PC-3 (cell line): ENCODE results near the gene CYB5R3. TPM values are rescaled to one million over a fixed set of nuclear protein-coding genes. Genes with fewer than 3 reads are reported as not detected.

Experiments used
- ATAC-seq: fragments of 200-7000 bp; cut with Tn5 transposase; 2 replicates; pipeline ENCODE4 v1.9.1; 2020; ENCODE audit warnings: mild to moderate bottlenecking, moderate library complexity
- BruUV-seq: library from RNA; stranded (reverse); fragments of 400-500 nt; replicated peaks from 2 replicates; lab custom pipeline; 2021; lab: Mats Ljungman, UMichigan
- CTCF ChIA-PET: fragments of 300-600 bp; sonication (Branson Sonifier 250); formaldehyde crosslinking; loops from one replicate; lab custom pipeline; 2022; ENCODE audit warnings: antibody characterized with exemption; lab: Charles Lee
- POLR2A ChIA-PET: fragments of 300-600 bp; sonication (Branson Sonifier 250); formaldehyde crosslinking; loops from one replicate; lab custom pipeline; 2022; ENCODE audit warnings: antibody characterized with exemption; ENCODE audit not compliant: unreplicated experiment; lab: Charles Lee
- DNase-seq: peaks from one replicate; pipeline ENCODE4 v3.0.0-alpha.2; 2015
- H2AFZ ChIP-seq: fragments of 300-600 bp; sonication (generic); 2 replicates; pipeline ENCODE4 v1.6.0; 2016; ENCODE audit warnings: antibody characterized with exemption, low read length
- H3F3A ChIP-seq: fragments of 300-600 bp; sonication (generic); one replicate; pipeline ENCODE4 v1.6.0; 2017; ENCODE audit warnings: antibody characterized with exemption, low read length, control low read depth, mild to moderate bottlenecking; ENCODE audit not compliant: unreplicated experiment
- H3K27ac ChIP-seq: fragments of 300-600 bp; sonication (generic); 2 replicates; pipeline ENCODE4 v1.5.1; 2016; ENCODE audit warnings: mild to moderate bottlenecking, low read length
- H3K27me3 ChIP-seq: fragments of 300-600 bp; sonication (generic); 2 replicates; pipeline ENCODE4 v1.6.1; 2016; ENCODE audit warnings: low read length, mixed read lengths
- H3K36me3 ChIP-seq: fragments of 300-600 bp; sonication (generic); 2 replicates; pipeline ENCODE4 v1.6.1; 2016; ENCODE audit warnings: low read depth, mixed run types, low read length, mixed read lengths
- H3K4me1 ChIP-seq: fragments of 300-600 bp; sonication (generic); 2 replicates; pipeline ENCODE4 v1.5.1; 2016; ENCODE audit warnings: low read length; ENCODE audit not compliant: insufficient read depth
- H3K4me2 ChIP-seq: fragments of 300-600 bp; sonication (generic); 2 replicates; pipeline ENCODE4 v1.6.0; 2016; ENCODE audit warnings: low read length
- H3K4me3 ChIP-seq: fragments of 300-600 bp; sonication (generic); 2 replicates; pipeline ENCODE4 v1.5.1; 2016; ENCODE audit warnings: mild to moderate bottlenecking, low read length, mixed read lengths
- H3K79me2 ChIP-seq: fragments of 300-600 bp; sonication (generic); 2 replicates; pipeline ENCODE4 v1.6.1; 2017; ENCODE audit warnings: low read length, mixed read lengths
- H3K9ac ChIP-seq: fragments of 300-600 bp; sonication (generic); 2 replicates; pipeline ENCODE4 v1.6.0; 2016; ENCODE audit warnings: mild to moderate bottlenecking, low read length
- H3K9me2 ChIP-seq: fragments of 300-600 bp; sonication (generic); replicated peaks from 2 replicates; pipeline ENCODE4 v1.6.1; 2016; ENCODE audit warnings: mixed run types, low read length, mixed read lengths
- H3K9me3 ChIP-seq: fragments of 300-600 bp; sonication (generic); 2 replicates; pipeline ENCODE4 v1.6.1; 2016; ENCODE audit warnings: low read length, mixed read lengths
- H4K20me1 ChIP-seq: fragments of 300-600 bp; sonication (generic); 2 replicates; pipeline ENCODE4 v1.6.1; 2016; ENCODE audit warnings: low read length, mixed read lengths
- EZH2 ChIP-seq: fragments of 300-600 bp; sonication (generic); IDR thresholded peaks from one replicate; pipeline ENCODE4 v1.6.1; 2017; ENCODE audit warnings: antibody characterized with exemption, mild to moderate bottlenecking, low read length; ENCODE audit not compliant: unreplicated experiment
- EZH2phosphoT487 ChIP-seq: fragments of 300-600 bp; sonication (generic); IDR thresholded peaks from 2 replicates; pipeline ENCODE4 v1.6.1; 2018; ENCODE audit warnings: mild to moderate bottlenecking, antibody characterized with exemption, low read length, borderline replicate concordance
- intact Hi-C: fragments of 100-400 bp; cut with micrococcal nuclease; formaldehyde crosslinking; loops from 2 replicates; pipeline ENCODE4 v1.9.0; 2023
- total RNA-seq: library from RNA; depleted of rRNA; stranded (reverse); fragments of >200 nt; gene quantifications from 2 replicates; pipeline ENCODE4 v1.2.3, GENCODE V29; 2014
- TF ChIP-seq, protein P1 (sequence below): fragments of 300-600 bp; sonication (generic); conservative IDR thresholded peaks from 2 replicates; pipeline ENCODE4 v1.5.1; 2017; ENCODE audit warnings: antibody characterized with exemption, low read depth, mild to moderate bottlenecking, low read length

CYB5R3 gene
- total RNA-seq, 1 experiment from 2014 or later = 73.3 TPM

DNA sequence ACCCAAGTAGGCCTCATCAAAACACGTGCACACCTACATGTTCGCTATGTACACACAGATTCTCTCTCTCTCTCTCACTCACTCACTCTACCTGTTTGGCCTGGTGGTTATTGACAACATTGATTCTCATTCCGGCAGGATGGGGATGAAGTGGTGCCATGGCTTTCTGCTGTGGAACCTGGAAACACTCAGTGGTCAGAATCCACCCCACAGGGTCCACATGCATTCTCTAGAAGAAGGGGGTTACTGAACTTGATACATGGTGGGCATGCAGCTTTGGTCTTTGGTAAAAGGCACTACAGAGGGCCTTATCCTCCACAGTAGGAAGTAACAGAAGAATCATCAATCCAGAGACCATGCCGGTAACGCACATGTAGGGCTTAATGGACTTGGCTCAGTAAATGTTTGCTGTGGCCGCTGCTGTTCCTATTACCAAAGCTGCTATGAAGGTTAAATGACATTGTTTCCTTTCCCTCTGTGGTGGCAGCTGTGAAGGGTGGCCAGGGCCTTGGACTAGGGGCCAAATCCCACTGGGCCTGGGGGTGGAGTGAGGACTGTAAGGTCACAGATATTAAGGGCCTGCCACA, 47.2 kb downstream of the CYB5R3 start:
- no peaks in the 10 kb centered on the region for H3K27me3 ChIP-seq
- H3K4me3 ChIP-seq = no peak overlapping the region
- DNase-seq (no peak), ATAC-seq (no peak)
- no peak overlapping the region for H3K4me2 ChIP-seq
- no peaks in the 10 kb centered on the region for H3K9me2 ChIP-seq
- intact Hi-C loops = no loop called here
- H3K27ac ChIP-seq = no peak overlapping the region
- H3K79me2 ChIP-seq = peaks cover 35% of the 10 kb centered on the region
- POLR2A ChIA-PET = no interaction called here
- CTCF ChIA-PET = no interaction called here
- H2AFZ ChIP-seq = no peak overlapping the region
- no peak overlapping the region for H3K9ac ChIP-seq
- no peaks in the 10 kb centered on the region for H4K20me1 ChIP-seq
- H3K4me1 ChIP-seq = no peaks in the 10 kb centered on the region
- peaks cover 6% of the 10 kb centered on the region; the same call in 1 of the 2 replicates for H3K36me3 ChIP-seq
- H3K9me3 ChIP-seq = no peaks in the 10 kb centered on the region
- TF ChIP-seq EZH2 (no peak), EZH2phosphoT487 (no peak)
- H3F3A ChIP-seq = no peaks in the 10 kb centered on the region
- BruUV-seq = no TSS peak

DNA sequence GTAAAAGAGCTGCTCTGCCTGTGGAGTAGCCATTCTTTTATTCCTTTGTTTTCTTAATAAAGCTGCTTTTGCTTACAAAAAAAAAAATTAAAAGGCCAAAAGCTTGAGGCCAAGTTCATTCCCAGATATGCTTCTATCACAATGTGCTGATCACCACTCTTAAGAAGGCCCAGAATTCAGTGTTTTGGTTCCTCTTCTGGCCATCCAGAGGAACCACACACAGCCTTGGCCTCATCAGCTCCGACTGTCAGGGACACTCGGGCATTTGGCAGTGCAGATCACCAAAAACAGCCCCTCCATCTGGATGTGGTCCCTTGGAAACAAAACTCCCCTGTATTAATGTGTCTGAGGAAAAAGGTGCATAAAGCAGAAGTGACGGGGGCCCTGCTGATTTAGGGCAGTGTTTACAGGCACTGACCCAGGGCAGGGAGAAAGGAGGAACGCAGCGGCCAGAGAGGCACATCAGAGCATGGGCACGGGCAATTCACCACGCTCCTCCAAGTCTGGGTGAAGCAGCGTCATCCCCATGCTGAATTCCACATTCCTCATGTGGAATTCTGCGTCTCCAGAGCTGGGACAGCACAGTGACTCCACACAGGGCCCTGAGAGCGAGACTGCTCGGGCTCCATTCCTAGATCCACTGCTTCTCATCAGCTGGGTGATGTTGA, 52.2 kb downstream of the CYB5R3 start:
- no peak overlapping the region for H3K4me2 ChIP-seq
- no peak for ATAC-seq
- peaks cover 29% of the 10 kb centered on the region for H3K36me3 ChIP-seq

DNA sequence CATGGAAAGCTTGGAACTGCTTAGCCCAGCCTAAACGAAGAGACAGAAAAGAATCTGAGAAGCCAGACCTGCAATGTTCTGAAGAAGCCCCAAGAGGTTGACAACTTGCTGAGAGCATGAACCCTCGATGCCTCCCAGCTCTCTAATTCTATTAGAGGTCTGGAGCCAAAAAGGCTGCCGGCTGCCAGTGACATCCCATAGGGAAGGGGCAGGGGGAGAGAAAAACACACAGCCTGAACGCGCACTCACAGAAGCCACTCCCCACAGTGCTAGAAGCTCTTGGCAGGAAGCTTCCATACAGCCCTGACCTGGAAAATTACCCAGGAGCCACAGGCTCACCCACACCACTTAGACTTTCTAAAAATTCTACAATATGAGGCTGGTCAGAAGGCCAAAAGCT, 52.9 kb downstream of the CYB5R3 start:
- Histone ChIP-seq H3K36me3 (peaks cover 29% of the 10 kb centered on the region), H3F3A (no peaks in the 10 kb centered on the region), H3K4me3 (no peak overlapping the region), H3K9ac (no peak overlapping the region), H3K4me1 (no peaks in the 10 kb centered on the region), H3K79me2 (no peaks in the 10 kb centered on the region), H3K9me2 (no peaks in the 10 kb centered on the region), H3K9me3 (no peaks in the 10 kb centered on the region), H3K27me3 (no peaks in the 10 kb centered on the region), H3K4me2 (no peak overlapping the region), H3K27ac (no peak overlapping the region), H4K20me1 (no peaks in the 10 kb centered on the region), H2AFZ (no peak overlapping the region)
- ATAC-seq (no peak), DNase-seq (no peak)
- intact Hi-C loops = no loop called here
- CTCF ChIA-PET = no interaction called here
- POLR2A ChIA-PET = no interaction called here
- BruUV-seq = no TSS peak
- TF ChIP-seq, protein P1, sequence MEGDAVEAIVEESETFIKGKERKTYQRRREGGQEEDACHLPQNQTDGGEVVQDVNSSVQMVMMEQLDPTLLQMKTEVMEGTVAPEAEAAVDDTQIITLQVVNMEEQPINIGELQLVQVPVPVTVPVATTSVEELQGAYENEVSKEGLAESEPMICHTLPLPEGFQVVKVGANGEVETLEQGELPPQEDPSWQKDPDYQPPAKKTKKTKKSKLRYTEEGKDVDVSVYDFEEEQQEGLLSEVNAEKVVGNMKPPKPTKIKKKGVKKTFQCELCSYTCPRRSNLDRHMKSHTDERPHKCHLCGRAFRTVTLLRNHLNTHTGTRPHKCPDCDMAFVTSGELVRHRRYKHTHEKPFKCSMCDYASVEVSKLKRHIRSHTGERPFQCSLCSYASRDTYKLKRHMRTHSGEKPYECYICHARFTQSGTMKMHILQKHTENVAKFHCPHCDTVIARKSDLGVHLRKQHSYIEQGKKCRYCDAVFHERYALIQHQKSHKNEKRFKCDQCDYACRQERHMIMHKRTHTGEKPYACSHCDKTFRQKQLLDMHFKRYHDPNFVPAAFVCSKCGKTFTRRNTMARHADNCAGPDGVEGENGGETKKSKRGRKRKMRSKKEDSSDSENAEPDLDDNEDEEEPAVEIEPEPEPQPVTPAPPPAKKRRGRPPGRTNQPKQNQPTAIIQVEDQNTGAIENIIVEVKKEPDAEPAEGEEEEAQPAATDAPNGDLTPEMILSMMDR = no peak

More for the DNA sequence above, 52.2 kb downstream of the CYB5R3 start:
- Histone ChIP-seq H4K20me1 (no peaks in the 10 kb centered on the region), H3K79me2 (no peaks in the 10 kb centered on the region), H3K27ac (no peak overlapping the region), H3K4me3 (no peak overlapping the region), H3K27me3 (no peaks in the 10 kb centered on the region), H3K4me1 (no peaks in the 10 kb centered on the region), H3K9ac (no peak overlapping the region), H3F3A (no peaks in the 10 kb centered on the region), H3K9me2 (no peaks in the 10 kb centered on the region), H2AFZ (no peak overlapping the region), H3K9me3 (no peaks in the 10 kb centered on the region)
- DNase-seq = no peak
- ChIA-PET POLR2A (no interaction called here), CTCF (no interaction called here)
- BruUV-seq = no TSS peak
- TF ChIP-seq EZH2phosphoT487 (no peak), EZH2 (no peak)
- TF ChIP-seq, protein P1 = no peak
- intact Hi-C loops = no loop called here
